NCI-H2171 treated with DMSO at 0.1 percent for 48 hours (cell line): ENCODE results near the gene TRIM67.

Experiments
- DNase-seq: peaks from one replicate; lab custom pipeline; 2025; lab: John Stamatoyannopoulos, UW

Gene TRIM67

GRCh38 chr1:231233735-231234417, 72.0 kb downstream of the TRIM67 start:
- DNase-seq = no peak

- no peak for DNase-seq
Observed at GRCh38 chr1:231234506-231234905, 72.6 kb downstream of the TRIM67 start.

- no peak for DNase-seq
Observed at GRCh38 chr1:231235526-231236207, 73.8 kb downstream of the TRIM67 start.

GRCh38 chr1:231236208-231236591, 74.3 kb downstream of the TRIM67 start:
- DNase-seq = no peak

- DNase-seq = no peak
Observed at GRCh38 chr1:231236938-231237337, 75.1 kb downstream of the TRIM67 start.

- no peak for DNase-seq
Observed at GRCh38 chr1:231238298-231238697, 76.4 kb downstream of the TRIM67 start.

GRCh38 chr1:231240531-231240882, 78.6 kb downstream of the TRIM67 start:
- peak; percentile 16 for DNase-seq

- peak; percentile 84 for DNase-seq
Observed at GRCh38 chr1:231240883-231241735, 79.3 kb downstream of the TRIM67 start, which contains the start of gene GNPAT. Gene GNPAT, plus strand, starts transcription at chr1:231241212. Its CDS starts 167 bp downstream, at chr1:231241379.

GRCh38 chr1:231241750-231242149, 79.9 kb downstream of the TRIM67 start:
- DNase-seq = peak; percentile 35

- DNase-seq = no peak
Observed at GRCh38 chr1:231242516-231243198, 80.8 kb downstream of the TRIM67 start.

GRCh38 chr1:231248778-231249177, 86.9 kb downstream of the TRIM67 start:
- no peak for DNase-seq

- no peak for DNase-seq
Observed at GRCh38 chr1:231252336-231252735, 90.5 kb downstream of the TRIM67 start.

GRCh38 chr1:231260351-231260750, 98.5 kb downstream of the TRIM67 start:
- no peak for DNase-seq

GRCh38 chr1:231264642-231265041, 102.8 kb downstream of the TRIM67 start:
- no peak for DNase-seq

GRCh38 chr1:231265379-231265778, 103.5 kb downstream of the TRIM67 start:
- no peak for DNase-seq

- DNase-seq = no peak
Observed at GRCh38 chr1:231266811-231267322, 105.0 kb downstream of the TRIM67 start.
